ENCODE data around the gene NUDCD2. TPM values are rescaled to one million over a fixed set of nuclear protein-coding genes. Genes with fewer than 3 reads are reported as not detected.

The NUDCD2 gene
- total and polyA plus RNA-seq, 7 donors: 3.8 to 26.3 (median 14.8) TPM

GRCh38 chr5:163440954-163441353, 18.9 kb downstream of the NUDCD2 start:
- ATAC-seq (no peak), DNase-seq (no peak)
- TF ChIP-seq CTCF (IDR thresholded peaks at IDR 0.05): no peak
- 77 to 93% (median 78%) methylated on average over 3 of the region's 3 CpGs for WGBS, 3 donors
- Histone ChIP-seq H3K9me3 (no peaks in the 10 kb centered on the region), H3K36me3 (ENCODE audit: insufficient read depth in 1 of 2, low read depth in 1 of 2) (peaks cover 5 to 62% of the 10 kb centered on the region in 2 donors), H3K27me3 (ENCODE audit: insufficient read depth in 3 of 3, low read length in 2 of 3) (no peaks in the 10 kb centered on the region), H3K4me3 (peak overlapping the region; percentile 56), H3K4me1 (peaks cover 50% of the 10 kb centered on the region), H3K27ac (peak overlapping the region; percentile 96)
- intact Hi-C loops (cut with DNase I): no loop called here

- peak; percentile 68 to 87 (median 80) for ATAC-seq
- Histone ChIP-seq H3K4me1 (peaks cover 38% of the 10 kb centered on the region), H3K27me3 (ENCODE audit: insufficient read depth in 3 of 3, low read length in 2 of 3) (no peaks in the 10 kb centered on the region), H3K36me3 (ENCODE audit: insufficient read depth in 1 of 2, low read depth in 1 of 2) (peaks cover 5 to 43% of the 10 kb centered on the region in 2 donors), H3K27ac (peak overlapping the region; percentile 96), H3K9me3 (no peaks in the 10 kb centered on the region), H3K4me3 (peak overlapping the region; percentile 94)
- intact Hi-C loops (cut with DNase I): loop anchor here in 1 of 2 donors (1.0 kb wide), 1 partner anchor 20 kb away; no protein-coding TSS in a partner anchor
- no peak for TF ChIP-seq CTCF (IDR thresholded peaks at IDR 0.05)
- DNase-seq: peak in 1 of 2 donors; percentile 63
- 13 to 30% (median 16%) methylated on average over 2 of the region's 2 CpGs for WGBS, 3 donors
Measured at GRCh38 chr5:163439092-163439425, 20.8 kb downstream of the NUDCD2 start.

- Histone ChIP-seq H3K9me3 (no peaks in the 10 kb centered on the region), H3K4me1 (peaks cover 38% of the 10 kb centered on the region), H3K27me3 (ENCODE audit: insufficient read depth in 3 of 3, low read length in 2 of 3) (no peaks in the 10 kb centered on the region), H3K4me3 (peak within 1 kb of the TSS; percentile 94), H3K27ac (peak within 1 kb of the TSS; percentile 96), H3K36me3 (ENCODE audit: insufficient read depth in 1 of 2, low read depth in 1 of 2) (peaks cover 4 to 29% of the 10 kb centered on the region in 2 donors)
- TF ChIP-seq CTCF (IDR thresholded peaks at IDR 0.05): no peak
- WGBS, 3 donors: 0 to 1% (median 0%) methylated on average over 47 to 51 of the region's 51 CpGs
- DNase-seq (peak; percentile 91 to 95), ATAC-seq (peak; percentile 85 to 94 (median 87))
- intact Hi-C loops (cut with DNase I): loop anchor here in 1 of 2 donors (1.0 kb wide), 1 partner anchor 67 kb away; no protein-coding TSS in a partner anchor
Measured at GRCh38 chr5:163437309-163438182, 22.4 kb downstream of the NUDCD2 start, which contains the start of gene CCNG1. Gene CCNG1 (plus strand): TSS chr5:163437595. CDS start chr5:163439257, 1,662 bp downstream.

GRCh38 chr5:163437011-163437308, 22.9 kb downstream of the NUDCD2 start:
- ATAC-seq (no peak), DNase-seq (no peak)
- Histone ChIP-seq H3K27ac (peak overlapping the region; percentile 96), H3K27me3 (ENCODE audit: insufficient read depth in 3 of 3, low read length in 2 of 3) (no peaks in the 10 kb centered on the region), H3K4me1 (peaks cover 33% of the 10 kb centered on the region), H3K36me3 (ENCODE audit: insufficient read depth in 1 of 2, low read depth in 1 of 2) (peaks cover 0 to 23% of the 10 kb centered on the region in 2 donors), H3K4me3 (peak overlapping the region; percentile 94), H3K9me3 (no peaks in the 10 kb centered on the region)
- intact Hi-C loops (cut with DNase I): no loop called here
- no peak for TF ChIP-seq CTCF (IDR thresholded peaks at IDR 0.05)
- WGBS, 3 donors: 4 to 8% (median 6%) methylated on average over 6 of the region's 6 CpGs

Data from psoas muscle (tissue), 8 donors.